PC-9 (cell line): ENCODE data around the gene ZNF358. TPM values are rescaled to one million over a fixed set of nuclear protein-coding genes. Genes with fewer than 3 reads are reported as not detected.

Experiments used
- BruUV-seq: library from RNA; stranded (reverse); fragments of 400-500 nt; replicated peaks from 2 replicates; lab custom pipeline; 2021; lab: Mats Ljungman, UMichigan
- CTCF ChIA-PET: fragments of 300-600 bp; sonication (Branson Sonifier 250); formaldehyde crosslinking; loops from one replicate; lab custom pipeline; 2022; ENCODE audit warnings: antibody characterized with exemption; lab: Charles Lee
- POLR2A ChIA-PET: fragments of 300-600 bp; sonication (Branson Sonifier 250); formaldehyde crosslinking; loops from one replicate; lab custom pipeline; 2022; ENCODE audit warnings: antibody characterized with exemption; ENCODE audit not compliant: unreplicated experiment; lab: Charles Lee
- DNase-seq, 2 experiments: peaks; one replicate each; pipeline versions ENCODE4 v3.0.0 to v3.0.0-alpha.2; 2015 to 2022; ENCODE audit warnings: mixed read lengths in 1 of 2
- H2AFZ ChIP-seq: fragments of 200-600 bp; sonication (generic); 2 replicates; pipeline ENCODE4 v1.8.1; 2017; ENCODE audit warnings: antibody characterized with exemption
- H3F3A ChIP-seq: fragments of 200-600 bp; sonication (generic); 2 replicates; pipeline ENCODE4 v1.8.1; 2017; ENCODE audit warnings: antibody characterized with exemption, mild to moderate bottlenecking, low read depth; ENCODE audit not compliant: insufficient read depth
- H3K27ac ChIP-seq: fragments of 200-600 bp; sonication (generic); 2 replicates; pipeline ENCODE4 v1.6.1; 2016; ENCODE audit warnings: mixed run types
- H3K27me3 ChIP-seq: fragments of 200-600 bp; sonication (generic); 2 replicates; pipeline ENCODE4 v1.6.1; 2016; ENCODE audit warnings: low read depth, mixed run types; ENCODE audit not compliant: insufficient read depth
- H3K36me3 ChIP-seq: fragments of 200-600 bp; sonication (generic); 2 replicates; pipeline ENCODE4 v1.6.1; 2016; ENCODE audit warnings: low read depth, mixed run types
- H3K4me1 ChIP-seq: fragments of 200-600 bp; sonication (generic); replicated peaks from 2 replicates; pipeline ENCODE4 v1.6.1; 2016; ENCODE audit warnings: mixed run types; ENCODE audit not compliant: insufficient read depth
- H3K4me2 ChIP-seq: fragments of 200-600 bp; sonication (generic); 2 replicates; pipeline ENCODE4 v1.6.1; 2017; ENCODE audit warnings: mixed run types
- H3K4me3 ChIP-seq: fragments of 200-600 bp; sonication (generic); 2 replicates; pipeline ENCODE4 v1.6.1; 2016; ENCODE audit warnings: mixed run types
- H3K79me2 ChIP-seq: fragments of 200-600 bp; sonication (generic); 2 replicates; pipeline ENCODE4 v1.6.1; 2017; ENCODE audit warnings: low read depth, mixed run types
- H3K9me2 ChIP-seq: fragments of 200-600 bp; sonication (generic); 2 replicates; pipeline ENCODE4 v1.8.1; 2017; ENCODE audit warnings: mild to moderate bottlenecking; ENCODE audit not compliant: insufficient read depth
- H3K9me3 ChIP-seq: fragments of 200-600 bp; sonication (generic); 2 replicates; pipeline ENCODE4 v1.8.1; 2016; ENCODE audit warnings: low read depth; ENCODE audit not compliant: insufficient read depth
- H4K20me1 ChIP-seq: fragments of 200-600 bp; sonication (generic); 2 replicates; pipeline ENCODE4 v1.8.1; 2017; ENCODE audit not compliant: insufficient read depth
- EZH2 ChIP-seq: fragments of 200-600 bp; sonication (generic); IDR thresholded peaks from 2 replicates; pipeline ENCODE4 v1.8.0; 2017; ENCODE audit warnings: antibody characterized with exemption, low read depth
- intact Hi-C: fragments of 100-400 bp; cut with micrococcal nuclease; formaldehyde crosslinking; loops from one replicate; pipeline ENCODE4 v1.10.0; 2022; ENCODE audit not compliant: unreplicated experiment
- total RNA-seq: library from RNA; stranded (reverse); gene quantifications from 2 replicates; pipeline ENCODE4 v1.2.3, GENCODE V29; 2021
- TF ChIP-seq, protein P1 (sequence below): fragments of 200-600 bp; sonication (generic); conservative IDR thresholded peaks from 2 replicates; pipeline ENCODE4 v1.6.1; 2017; ENCODE audit warnings: mixed run types, antibody characterized with exemption, mild to moderate bottlenecking, moderate library complexity

ZNF358 gene
- total RNA-seq, 1 experiment from 2014 or later = 60.7 TPM

DNA sequence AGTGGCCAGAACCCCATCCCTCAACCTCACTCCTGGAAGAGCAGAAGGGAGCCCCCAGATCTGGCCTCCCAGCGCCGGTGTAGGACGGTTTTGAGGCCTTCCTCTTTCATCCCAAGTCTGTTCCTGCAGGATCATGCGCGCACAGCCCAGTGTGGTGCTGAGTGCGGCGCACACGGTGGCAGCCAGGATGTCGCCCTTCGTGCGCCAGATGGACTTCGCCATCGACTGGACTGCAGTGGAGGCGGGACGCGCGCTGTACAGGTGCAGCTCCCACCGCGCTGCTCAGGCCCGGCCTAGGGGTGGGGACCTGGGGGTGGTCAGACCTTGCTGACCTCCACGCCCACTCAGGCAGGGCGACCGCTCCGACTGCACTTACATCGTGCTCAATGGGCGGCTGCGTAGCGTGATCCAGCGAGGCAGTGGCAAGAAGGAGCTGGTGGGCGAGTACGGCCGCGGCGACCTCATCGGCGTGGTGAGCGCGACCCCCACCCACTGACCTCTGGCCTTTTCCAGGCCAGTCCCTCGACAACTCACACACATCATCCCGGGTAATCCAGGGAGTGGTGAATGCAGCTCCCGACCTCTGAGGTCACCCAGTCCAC, 34.4 kb downstream of the ZNF358 start:
- H3K4me2 ChIP-seq = no peak overlapping the region
- no peak overlapping the region for H3K27ac ChIP-seq
- peaks cover 11% of the 10 kb centered on the region; the same call in 1 of the 2 replicates for H3F3A ChIP-seq
- H3K4me3 ChIP-seq = no peak overlapping the region
- H3K9me3 ChIP-seq = no peaks in the 10 kb centered on the region
- DNase-seq = no peak
- no peaks in the 10 kb centered on the region for H3K9me2 ChIP-seq
- H3K27me3 ChIP-seq = no peaks in the 10 kb centered on the region
- BruUV-seq = no TSS peak
- H3K4me1 ChIP-seq = no peaks in the 10 kb centered on the region
- no peaks in the 10 kb centered on the region for H3K79me2 ChIP-seq
- POLR2A ChIA-PET = no interaction called here
- no peaks in the 10 kb centered on the region for H3K36me3 ChIP-seq
- no peak for TF ChIP-seq EZH2
- TF ChIP-seq, protein P1, sequence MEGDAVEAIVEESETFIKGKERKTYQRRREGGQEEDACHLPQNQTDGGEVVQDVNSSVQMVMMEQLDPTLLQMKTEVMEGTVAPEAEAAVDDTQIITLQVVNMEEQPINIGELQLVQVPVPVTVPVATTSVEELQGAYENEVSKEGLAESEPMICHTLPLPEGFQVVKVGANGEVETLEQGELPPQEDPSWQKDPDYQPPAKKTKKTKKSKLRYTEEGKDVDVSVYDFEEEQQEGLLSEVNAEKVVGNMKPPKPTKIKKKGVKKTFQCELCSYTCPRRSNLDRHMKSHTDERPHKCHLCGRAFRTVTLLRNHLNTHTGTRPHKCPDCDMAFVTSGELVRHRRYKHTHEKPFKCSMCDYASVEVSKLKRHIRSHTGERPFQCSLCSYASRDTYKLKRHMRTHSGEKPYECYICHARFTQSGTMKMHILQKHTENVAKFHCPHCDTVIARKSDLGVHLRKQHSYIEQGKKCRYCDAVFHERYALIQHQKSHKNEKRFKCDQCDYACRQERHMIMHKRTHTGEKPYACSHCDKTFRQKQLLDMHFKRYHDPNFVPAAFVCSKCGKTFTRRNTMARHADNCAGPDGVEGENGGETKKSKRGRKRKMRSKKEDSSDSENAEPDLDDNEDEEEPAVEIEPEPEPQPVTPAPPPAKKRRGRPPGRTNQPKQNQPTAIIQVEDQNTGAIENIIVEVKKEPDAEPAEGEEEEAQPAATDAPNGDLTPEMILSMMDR = no peak
- no peaks in the 10 kb centered on the region for H4K20me1 ChIP-seq
- CTCF ChIA-PET = interaction anchor here (0.6 kb wide), 1 partner anchor 156 kb away, joined by 4 read pairs; no protein-coding TSS in a partner anchor
- intact Hi-C loops = no loop called here
- no peak overlapping the region for H2AFZ ChIP-seq

DNA sequence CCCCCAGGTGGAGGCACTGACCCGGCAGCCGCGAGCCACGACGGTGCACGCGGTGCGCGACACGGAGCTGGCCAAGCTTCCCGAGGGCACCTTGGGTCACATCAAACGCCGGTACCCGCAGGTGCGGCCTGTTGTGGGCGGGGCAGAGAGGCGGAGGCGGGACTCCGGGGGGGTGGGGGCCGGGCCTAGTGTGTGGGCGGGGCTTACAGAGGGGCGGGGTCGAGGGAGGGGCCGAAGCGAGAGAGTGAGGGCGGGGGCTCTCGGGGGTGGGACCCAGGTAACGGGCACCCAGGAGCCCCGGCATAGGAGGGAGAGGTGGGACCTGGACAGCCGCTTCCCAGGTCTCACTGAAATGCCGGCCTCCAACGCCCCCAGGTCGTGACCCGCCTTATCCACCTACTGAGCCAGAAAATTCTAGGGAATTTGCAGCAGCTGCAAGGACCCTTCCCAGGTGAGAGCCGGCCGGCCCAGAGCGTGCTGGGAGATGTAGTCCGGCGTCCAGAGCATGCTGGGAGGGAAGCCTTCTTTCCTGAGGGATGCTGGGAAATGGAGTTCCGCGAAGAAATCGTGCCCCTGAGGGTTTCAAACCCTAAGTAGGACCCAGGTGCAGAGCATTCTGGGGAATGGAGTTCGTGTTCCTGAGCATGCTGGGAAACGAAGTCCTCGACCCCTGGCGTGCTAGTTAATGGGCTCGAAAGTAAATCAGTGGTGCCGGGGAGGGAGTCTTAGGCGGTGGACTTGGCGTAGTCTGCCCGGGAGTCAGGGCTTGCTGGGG, 35.3 kb downstream of the ZNF358 start:
- no peaks in the 10 kb centered on the region for H4K20me1 ChIP-seq
- intact Hi-C loops = no loop called here
- H2AFZ ChIP-seq = no peak overlapping the region
- H3K27me3 ChIP-seq = no peaks in the 10 kb centered on the region
- H3K79me2 ChIP-seq = no peaks in the 10 kb centered on the region
- H3F3A ChIP-seq = peaks cover 11% of the 10 kb centered on the region; the same call in 1 of the 2 replicates
- DNase-seq = no peak
- ChIA-PET POLR2A (no interaction called here), CTCF (no interaction called here)
- BruUV-seq = no TSS peak
- no peak overlapping the region for H3K4me2 ChIP-seq
- no peaks in the 10 kb centered on the region for H3K9me3 ChIP-seq
- no peak overlapping the region for H3K27ac ChIP-seq
- no peak overlapping the region for H3K4me3 ChIP-seq
- no peak for TF ChIP-seq EZH2
- TF ChIP-seq, protein P1 = no peak
- no peaks in the 10 kb centered on the region for H3K4me1 ChIP-seq
- H3K9me2 ChIP-seq = no peaks in the 10 kb centered on the region
- 0 out of 2 replicates have a peak, but pooled peaks cover 2% of the 10 kb centered on the region for H3K36me3 ChIP-seq

DNA sequence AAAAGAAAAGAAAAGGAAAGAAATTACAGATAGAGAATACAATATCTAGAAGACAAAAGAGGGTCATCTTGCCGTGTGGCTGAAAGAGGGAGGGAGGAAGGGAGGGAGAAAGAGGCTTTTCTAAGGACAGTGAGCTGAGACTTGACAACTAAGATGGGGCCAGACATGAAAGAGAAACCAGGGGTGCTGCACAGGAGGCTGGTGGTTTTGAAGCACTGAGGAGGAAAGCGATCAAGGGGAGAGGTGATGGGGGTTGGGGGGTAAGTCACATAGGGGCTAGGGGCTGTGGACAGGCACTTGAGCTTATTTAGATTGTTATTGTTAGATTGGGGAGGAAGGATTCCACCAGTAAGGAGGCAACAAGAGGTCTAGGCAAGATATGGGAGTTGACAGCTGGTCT, 36.9 kb downstream of the ZNF358 start:
- DNase-seq = no peak
- no peaks in the 10 kb centered on the region for H3K9me3 ChIP-seq
- peaks cover 13% of the 10 kb centered on the region; the same call in 1 of the 2 replicates for H3K36me3 ChIP-seq
- ChIA-PET POLR2A (interaction anchor here (0.6 to 0.7 kb wide), 2 partner anchors 101 to 159 kb away, joined by 3 to 18 read pairs; no protein-coding TSS in a partner anchor), CTCF (interaction anchor here (0.6 kb wide), 1 partner anchor 173 kb away, joined by 6 read pairs; no protein-coding TSS in a partner anchor)
- no peaks in the 10 kb centered on the region for H3K9me2 ChIP-seq
- no peaks in the 10 kb centered on the region for H4K20me1 ChIP-seq
- H3K4me1 ChIP-seq = no peaks in the 10 kb centered on the region
- no peak overlapping the region for H3K4me2 ChIP-seq
- BruUV-seq = no TSS peak
- H3K79me2 ChIP-seq = no peaks in the 10 kb centered on the region
- H3K27me3 ChIP-seq = no peaks in the 10 kb centered on the region
- intact Hi-C loops = no loop called here
- H3F3A ChIP-seq = 0 out of 2 replicates have a peak, but pooled peaks cover 5% of the 10 kb centered on the region
- H2AFZ ChIP-seq = no peak overlapping the region
- H3K27ac ChIP-seq = no peak overlapping the region
- TF ChIP-seq, protein P1 = no peak
- no peak for TF ChIP-seq EZH2
- no peak overlapping the region for H3K4me3 ChIP-seq
